HG03159 (cell line): ENCODE measurements around the gene MARVELD1.
"Not testable (repeated sequence)": the region's sequence is repeated elsewhere in the genome, so short reads cannot be mapped to it uniquely, and the experiment has no call there.

Experiments
- ATAC-seq: cut with Tn5 transposase; IDR thresholded peaks from one replicate; pipeline ENCODE4 v1.9.1; 2021; ENCODE audit warnings: mild to moderate bottlenecking, moderate library complexity; ENCODE audit not compliant: unreplicated experiment

MARVELD1 gene

DNA sequence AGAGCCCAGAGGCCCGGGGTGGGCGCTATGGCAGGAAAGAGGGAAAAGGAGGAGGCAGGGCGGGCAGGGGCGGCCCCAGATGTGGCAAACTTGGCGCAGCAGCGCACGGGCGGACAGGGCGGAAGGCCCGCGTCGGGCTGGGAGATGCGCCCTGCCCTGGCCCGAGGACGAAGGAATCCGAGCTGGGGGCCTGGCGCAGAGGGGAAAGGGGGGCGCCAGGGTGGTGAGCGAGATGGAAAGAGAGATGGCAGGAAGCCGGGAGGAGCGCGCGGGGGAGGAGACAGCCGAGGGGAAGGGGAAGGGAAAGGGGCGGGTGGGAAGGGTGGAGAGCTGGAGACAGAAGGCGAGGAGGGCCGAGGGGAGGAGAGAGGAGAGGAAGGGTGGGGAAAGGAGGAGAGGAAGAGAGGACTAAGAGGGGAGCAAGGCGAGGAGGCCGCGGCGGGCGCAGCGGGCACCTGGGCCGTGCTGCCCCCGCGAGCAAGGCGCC, at the start of gene MARVELD1:
TSS of gene MARVELD1 (plus strand) at position 392 of the 487 bp plus-strand sequence. CDS start 147 bp downstream, outside the sequence.
- no peak for ATAC-seq

DNA sequence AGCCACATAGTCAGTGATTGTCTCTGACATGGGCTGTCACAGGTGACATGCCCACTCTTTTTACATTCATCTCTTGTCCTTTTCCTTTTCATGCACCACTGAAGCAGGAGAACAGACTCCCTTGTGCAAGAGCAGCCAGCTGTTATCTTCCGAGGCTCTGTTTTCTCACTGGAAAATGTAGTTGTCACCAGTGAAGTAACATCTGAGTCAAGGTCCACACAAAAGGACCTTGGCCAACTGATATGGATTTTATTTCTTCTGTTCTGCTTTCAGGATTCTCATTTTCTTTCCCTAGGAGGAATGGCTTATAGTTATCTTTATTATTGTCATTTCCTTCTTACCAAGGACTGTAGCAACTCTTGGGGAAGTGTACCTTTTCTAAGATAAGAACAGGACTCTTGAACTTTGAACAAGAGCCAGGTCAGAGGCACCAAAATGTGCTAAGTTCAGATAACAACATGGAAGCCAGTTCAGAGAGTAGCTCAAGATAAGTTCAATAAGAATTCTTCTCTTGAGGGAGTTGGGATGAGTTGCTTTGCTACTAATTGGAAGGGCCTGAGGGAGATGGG, 49.2 kb upstream of the MARVELD1 start:
- ATAC-seq: no peak

DNA sequence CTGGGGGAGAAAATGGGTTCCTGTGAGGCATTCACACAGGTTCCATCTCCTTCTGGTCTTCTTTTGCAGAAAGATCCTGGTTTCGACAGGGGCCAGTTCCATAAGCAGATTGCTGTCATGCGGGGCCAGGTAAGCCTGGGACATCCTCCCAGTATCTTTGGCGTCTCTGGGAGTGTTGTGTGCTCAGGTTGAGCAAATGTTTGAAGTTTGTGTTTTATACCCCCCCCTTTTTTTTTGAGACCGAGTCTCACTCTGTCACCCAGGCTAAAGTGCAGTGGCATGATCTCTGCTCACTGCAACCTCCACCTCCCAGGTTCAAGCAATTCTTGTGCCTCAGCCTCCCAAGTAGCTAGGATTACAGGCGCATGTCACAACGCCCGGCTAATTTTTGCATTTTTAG, 46.5 kb upstream of the MARVELD1 start:
- no peak for ATAC-seq

DNA sequence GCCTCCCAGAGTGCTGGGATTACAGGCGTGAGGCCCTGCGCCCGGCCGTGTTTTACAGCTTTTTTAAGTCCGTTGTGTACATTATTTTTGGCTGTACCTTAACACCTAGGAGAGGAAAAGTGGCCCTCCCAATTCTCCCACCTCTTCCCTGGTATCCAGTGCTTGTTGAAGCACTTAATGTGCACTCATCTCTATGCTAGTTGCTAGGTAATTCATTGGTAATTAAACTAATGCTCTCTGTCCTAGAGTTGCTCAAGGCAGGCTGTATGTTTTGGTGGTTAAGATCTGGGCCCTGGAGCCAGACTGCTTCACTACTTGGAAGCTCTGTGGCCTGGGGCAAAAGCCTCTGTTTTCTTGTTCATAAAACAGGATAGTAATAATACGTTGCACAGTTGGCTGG, 46.1 kb upstream of the MARVELD1 start:
- ATAC-seq: no peak

DNA sequence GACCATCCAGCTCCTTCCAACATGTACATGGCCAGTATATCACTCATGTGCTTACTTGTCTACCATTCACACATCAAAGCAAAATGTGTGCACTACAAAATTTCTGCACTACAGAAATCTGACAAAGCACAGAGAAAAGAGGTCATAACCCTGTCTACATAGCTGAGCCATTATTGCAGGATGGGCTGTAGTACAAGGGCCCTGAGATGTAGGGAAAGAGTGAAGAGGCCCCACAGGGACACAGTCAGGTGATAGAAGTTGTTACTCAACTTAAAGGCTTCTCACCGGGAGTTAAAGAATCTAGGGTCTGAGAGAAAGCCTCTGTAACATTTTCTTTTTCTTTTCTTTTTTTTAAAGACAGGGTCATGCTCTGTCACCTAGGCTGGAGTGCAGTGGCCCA, 44.0 kb upstream of the MARVELD1 start:
- no peak for ATAC-seq

DNA sequence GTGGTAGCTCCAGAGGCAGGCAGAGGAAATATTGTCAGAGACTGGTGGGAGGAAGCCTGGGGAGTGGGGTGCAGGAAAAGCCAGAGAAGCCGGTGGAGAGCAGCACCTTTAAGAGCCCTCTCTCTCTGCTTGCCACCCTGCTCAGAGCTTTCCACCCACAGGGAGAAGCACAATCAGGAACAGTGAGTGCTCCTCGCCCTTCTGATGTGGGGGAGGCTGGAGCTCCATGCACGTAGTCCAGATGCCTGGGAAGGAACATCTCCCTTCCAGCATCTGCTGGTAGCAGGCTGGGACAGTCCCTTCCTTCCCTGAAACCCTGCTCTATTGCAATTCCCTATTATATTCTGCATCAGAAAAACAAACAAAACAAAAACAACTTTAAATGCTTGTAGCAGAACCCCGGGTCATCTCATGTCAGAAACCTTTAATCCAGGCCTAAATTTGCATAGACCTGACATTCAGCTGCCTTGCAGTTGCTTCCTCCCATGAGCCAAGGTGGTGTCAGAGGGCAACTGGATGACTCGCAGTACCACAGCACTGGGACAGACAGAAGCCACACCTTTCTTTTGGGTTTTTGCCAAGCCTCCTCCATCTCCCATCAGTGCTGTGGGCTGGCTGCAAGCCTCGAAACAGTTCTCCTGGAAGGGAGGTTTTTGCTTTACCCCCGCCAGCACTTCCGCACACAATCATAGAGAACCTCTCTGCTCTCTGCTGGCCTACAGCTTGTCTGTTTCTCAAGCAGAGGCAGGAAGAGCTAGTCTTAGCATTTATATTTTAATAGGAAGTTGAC, 39.6 kb upstream of the MARVELD1 start:
- no peak for ATAC-seq

DNA sequence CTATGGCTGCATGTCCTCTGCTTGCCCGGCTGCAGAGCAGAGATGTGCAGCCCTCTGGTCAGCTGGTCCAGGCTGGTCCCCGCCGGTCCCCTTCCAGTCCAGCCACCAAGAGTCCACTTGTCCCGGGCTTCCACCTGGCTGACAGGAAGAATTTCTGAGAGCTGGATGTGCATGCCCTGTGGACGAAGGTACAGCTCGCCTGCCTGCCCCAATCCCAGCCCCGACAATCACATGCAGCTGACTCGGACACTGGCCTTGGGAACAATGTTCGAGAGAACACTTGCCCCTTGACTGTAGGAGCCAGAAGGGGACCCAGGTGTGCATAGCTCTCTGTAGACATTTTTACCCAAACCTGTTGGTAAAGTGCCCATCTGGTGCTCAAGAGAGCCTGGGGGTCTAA, 38.3 kb upstream of the MARVELD1 start:
- ATAC-seq: no peak

DNA sequence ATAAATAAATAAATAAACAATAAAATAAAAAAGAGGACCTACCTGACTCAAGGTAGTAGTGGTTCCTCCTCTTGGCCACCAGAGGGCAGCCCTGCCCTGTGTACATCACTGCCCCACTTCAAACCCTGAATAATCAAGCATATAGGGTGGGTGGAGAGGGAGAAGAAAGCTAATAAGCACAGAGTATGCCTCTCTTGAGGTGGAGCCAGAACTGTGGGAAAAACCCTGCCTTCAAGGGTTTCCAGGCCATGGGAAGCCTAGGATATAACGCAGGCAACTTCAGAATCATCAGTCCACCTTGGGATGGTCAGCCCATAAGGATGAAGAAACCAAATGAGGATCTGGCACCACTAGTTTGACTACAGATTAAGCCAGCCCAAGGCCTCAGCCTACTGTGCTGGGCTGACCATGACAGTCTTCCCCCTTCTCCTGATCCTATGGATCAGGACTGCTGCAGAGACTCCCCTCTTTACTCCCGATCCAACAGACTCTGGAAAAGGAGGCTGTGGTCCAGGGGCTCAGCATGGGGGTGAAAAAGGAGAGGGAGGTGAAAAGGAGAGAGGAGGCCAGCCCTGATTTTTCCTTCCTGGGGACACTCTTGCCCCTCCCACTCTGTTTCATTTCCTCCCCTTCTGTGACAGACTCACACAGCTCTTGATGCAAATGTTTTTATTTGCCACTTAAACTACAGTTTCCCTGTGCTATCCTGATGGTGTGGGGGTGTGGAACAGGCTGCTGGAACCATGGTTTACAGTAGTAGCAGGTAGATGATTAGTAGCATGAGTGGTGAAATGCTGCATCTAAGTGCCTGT, 36.6 kb upstream of the MARVELD1 start:
- peak; percentile 74 for ATAC-seq

DNA sequence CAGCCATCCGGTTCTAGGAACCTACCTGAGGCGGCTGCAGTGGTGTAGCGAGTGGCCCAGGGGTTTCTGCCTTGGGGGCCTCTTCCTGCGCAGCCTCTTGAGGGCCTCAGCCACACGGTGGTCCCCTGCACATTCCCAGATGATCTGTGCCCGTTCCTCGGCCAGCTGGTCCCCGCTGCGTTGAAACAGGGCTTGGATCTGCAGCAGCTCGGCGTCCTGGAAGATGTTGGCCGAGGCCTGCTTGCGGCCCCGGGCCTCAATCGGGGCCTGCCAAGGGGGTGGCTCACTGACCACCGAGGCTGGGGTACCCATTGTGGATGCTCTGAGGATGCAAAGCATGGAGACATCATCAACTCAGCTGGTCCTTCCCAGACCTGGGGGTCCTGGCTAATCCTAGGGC, 33.9 kb upstream of the MARVELD1 start:
- no peak for ATAC-seq

DNA sequence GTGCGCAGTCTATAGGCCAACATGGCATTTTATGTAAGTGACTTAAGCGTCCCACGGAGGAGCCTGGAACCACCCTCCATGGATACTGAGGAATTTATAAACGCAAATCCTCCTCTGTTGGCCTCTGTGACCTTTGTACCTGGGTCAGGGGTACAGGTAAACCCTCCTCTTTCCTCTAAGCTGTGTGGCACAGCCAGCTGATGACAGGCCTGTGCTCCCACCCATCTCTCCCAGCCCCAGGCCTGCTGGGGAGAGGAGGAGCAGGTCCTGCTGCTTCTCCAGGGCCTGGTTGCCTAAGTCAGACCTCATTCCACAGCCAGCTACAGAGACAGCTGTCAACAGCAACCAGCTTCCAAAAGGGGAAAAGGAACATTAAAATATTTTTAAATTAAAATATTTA, 31.5 kb upstream of the MARVELD1 start:
- ATAC-seq: no peak

DNA sequence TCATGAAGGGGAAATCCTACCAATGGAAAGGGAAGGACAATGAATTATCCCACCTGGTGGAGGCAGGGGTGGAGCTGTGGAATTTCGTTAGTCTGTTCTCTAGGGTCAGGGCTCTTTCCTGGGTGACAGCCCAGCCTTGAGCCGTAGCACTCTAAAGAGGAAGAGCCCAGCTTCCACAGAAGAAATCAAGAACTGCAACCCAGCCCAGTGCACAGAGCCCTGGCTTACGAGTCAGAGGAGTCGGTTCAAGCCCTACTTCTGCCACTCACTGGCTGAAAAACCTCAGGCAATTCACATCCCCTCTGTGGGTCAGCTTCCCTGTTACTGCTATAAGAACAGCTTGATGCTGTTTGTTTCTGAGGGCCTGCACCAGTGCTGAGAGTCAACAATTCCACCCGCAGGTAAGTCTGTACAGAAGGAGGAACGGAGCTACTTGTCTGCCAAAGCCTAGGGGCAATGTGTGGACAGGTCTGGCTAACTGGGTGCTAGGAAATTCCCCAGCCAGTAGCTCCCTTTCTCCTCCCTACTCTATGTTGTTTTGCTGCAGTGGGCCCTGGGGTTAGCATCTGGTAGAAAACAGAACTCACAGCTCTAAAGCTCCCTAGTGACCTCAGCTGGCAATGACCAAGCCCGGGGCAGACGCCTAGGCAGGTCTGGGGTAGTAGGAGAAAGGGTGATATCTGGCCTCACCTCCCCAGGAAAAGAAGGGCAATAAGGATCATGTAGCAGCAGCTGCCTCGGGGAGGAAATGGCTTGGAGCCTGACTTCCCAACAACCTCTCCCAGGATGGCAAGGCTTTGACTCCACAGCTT, 29.8 kb upstream of the MARVELD1 start:
- ATAC-seq: no peak

DNA sequence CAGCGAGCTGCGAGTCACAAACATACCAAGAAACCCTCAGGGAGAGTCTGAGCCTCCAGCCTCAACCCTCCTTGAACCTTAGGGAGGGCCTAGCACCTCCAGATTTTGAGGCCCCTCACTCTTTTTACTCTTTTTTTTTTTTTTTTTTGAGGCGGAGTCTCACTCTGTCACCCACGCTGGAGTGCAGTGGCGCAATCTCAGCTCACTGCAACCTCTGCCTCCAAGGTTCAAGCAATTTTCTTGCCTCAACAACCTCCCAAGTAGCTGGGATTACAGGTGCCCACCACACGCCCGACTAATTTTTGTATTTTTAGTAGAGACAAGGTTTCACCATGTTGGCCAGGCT, 29.2 kb upstream of the MARVELD1 start:
- not testable (repeated sequence) for ATAC-seq

DNA sequence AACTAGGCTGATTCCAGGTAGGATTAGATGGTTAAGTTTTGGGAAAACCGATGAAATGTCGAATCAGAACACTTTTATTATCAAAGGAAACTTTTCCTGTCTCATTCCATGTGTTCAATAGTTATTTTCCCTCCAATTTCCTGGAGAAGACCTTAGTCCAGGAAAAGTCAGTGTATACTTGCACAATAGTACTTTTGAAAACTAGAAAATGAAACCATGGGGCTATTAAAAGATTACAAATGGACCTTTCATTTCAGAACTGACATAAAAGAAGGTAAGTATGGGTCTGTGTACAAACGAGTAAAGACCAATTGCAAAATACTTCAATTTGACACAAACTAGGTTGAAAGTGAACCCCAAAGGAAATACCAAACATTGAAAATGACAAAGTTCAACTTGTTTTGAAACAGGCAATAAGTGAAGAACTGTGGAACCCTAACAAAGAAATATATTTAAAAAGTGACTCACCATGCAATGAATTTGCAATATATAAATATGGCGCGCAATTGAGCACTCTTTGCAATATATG, 28.6 kb upstream of the MARVELD1 start:
- no peak for ATAC-seq

DNA sequence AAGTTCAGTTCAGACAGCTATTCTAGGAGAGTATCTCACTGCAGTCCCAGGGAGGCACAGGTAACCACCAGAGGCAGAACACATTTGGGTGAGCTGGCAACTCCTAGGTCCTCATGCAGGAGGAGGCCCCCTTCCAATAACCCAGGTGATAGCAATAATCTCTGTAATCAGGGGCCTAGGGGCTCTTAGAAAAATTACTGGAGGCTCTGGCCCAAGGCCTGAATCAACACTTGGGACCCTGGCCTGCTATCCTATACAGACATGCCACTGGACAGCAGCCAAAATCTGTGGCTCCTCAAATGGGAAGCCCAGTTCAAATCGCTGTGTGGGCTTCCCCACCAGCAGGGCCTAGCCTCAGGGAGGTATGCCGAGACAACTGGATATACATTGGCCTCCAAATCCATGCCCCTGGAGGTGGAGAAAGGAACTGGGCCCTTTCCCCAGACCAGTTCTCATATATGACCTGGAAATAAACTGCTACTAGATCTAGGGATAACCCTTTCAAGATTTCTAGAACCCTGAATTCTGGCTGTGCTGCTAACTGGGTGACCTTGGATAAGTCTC, 28.1 kb upstream of the MARVELD1 start:
- ATAC-seq: no peak

DNA sequence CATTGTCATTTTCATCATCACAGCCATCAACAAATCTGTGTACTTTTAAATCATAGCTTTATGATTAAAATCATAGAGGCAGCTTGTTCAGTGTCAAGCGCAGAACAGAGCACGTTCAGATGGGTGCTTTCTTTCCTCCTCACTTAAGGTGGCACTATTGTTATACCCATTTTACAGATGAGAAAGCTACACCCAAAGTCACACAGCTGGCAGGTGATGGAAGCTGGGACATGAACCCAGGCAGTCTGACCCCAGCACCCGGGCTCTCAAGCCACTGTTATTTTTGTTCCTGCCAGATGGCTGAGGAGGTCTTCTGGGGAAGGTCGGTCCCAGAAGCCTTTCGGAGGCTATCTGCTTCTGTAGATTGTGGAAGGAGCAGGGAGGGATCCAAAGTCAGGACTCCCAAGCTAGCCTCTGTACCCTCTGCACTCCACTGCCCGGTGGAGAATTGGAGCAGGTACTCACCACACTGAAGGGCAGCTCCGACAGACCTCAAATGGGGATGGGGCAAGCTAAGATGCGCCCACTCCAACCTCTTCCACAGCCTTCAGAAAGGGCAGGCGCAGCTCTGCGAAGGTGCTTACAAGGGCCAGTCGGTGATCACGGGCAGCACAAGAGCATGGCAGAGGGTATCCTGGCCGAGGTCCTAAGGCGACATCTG, 27.1 kb upstream of the MARVELD1 start:
- no peak for ATAC-seq

DNA sequence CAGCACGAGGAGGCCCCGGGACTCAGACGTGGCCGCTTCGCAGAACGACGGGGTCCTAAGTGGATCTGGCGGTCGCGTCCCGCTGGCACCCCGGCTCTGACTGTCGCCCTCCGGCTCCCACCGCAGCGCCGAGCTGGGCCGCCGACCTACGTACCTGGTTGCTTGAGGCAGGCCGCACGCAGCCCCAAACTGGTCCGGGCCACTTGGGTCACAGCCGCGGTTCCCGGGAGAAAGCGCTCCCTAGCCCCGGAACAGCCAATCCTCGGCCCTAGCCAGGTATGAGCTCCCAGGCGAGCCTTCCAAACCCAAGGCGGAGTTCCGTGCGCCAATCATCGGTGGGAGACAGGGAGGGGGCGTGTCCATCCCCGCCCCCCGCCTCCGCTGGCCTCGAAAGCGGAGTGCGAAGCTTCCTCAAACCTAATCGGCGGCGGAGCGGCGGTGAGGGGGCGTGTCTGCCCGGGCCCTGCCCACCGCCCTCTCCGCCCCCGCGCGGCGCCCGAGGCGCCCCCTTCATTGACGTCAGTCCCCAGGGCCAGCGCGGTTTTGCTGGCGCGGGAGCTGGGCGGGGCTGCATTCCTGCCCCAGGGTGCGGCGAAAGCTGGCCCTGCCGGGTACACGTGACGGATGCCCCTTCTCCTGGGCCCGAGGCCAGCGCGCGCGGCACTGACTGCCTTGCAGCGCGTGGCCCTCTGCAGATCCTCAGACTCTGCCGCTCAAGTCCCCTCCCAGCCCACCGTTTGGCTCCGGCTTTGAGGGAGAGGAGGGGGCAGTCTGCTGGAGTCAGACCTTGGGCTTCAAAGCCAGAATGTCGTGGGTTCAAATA, 26.4 kb upstream of the MARVELD1 start, which contains the start of gene AVPI1:
TSS of gene AVPI1 (minus strand) at position 280 of the 823 bp plus-strand sequence. CDS start 7,336 bp downstream, outside the sequence.
- peak; percentile 88 for ATAC-seq

DNA sequence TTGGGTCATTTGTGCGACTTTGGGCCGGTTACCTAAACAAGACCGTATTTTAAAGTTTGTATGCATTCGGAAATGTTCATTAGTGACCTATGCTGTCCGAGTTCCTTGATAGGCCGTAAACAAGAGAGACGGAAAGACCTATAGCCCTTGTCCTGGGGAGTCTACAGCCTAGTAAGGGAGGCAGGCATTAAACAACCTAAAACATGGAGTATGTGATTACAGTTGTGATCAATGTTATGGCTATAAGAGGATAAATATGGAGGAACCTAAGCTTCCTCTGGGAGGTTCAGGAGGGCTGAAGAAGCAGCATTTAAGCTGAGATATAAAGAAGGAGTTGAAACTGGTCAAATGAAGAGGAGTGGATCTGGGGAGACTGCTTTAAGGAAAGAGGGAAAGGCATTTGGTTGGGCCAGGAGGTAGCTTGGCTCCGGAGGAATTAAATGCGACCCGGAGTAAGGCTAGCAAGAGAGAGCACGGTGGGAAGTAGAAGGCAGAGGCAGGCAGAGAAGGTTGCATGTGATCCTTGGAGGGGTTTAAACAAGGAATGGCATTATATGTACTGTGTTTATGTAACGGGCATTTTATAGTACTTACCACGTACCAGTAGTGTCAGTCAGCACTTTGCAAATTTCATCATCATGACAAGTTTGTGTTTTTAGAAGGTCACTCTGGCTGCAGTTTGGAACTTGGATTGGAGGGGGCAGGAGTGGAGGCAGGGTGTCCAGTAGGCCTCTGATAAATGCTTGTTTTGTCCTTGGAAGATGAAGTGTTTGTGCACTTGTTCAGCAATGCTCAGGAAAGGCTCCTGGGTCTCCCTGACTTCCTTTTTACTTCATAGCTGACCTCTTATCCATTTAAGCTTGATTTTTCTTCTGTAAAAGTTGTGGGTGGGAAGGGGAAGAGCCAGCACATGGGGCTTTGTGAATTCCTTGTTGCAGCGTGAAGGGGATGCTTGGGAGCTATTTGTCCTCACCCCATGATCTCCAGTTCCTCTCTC, 25.4 kb upstream of the MARVELD1 start:
- no peak for ATAC-seq
